K562 treated with DMSO at 1 percent for 48 hours (cell line): ENCODE measurements around the gene SNIP1. TPM values are rescaled to one million over a fixed set of nuclear protein-coding genes. Genes with fewer than 3 reads are reported as not detected.

Experiments used
- total RNA-seq: library from RNA; unstranded; fragments of 300-600 nt; gene quantifications from 2 replicates; pipeline ENCODE4 v1.2.3, GENCODE V29; 2022; ENCODE audit warnings: low replicate concordance; ENCODE audit errors: extremely low read depth

Gene SNIP1
- not detected in 2 replicates for total RNA-seq

DNA sequence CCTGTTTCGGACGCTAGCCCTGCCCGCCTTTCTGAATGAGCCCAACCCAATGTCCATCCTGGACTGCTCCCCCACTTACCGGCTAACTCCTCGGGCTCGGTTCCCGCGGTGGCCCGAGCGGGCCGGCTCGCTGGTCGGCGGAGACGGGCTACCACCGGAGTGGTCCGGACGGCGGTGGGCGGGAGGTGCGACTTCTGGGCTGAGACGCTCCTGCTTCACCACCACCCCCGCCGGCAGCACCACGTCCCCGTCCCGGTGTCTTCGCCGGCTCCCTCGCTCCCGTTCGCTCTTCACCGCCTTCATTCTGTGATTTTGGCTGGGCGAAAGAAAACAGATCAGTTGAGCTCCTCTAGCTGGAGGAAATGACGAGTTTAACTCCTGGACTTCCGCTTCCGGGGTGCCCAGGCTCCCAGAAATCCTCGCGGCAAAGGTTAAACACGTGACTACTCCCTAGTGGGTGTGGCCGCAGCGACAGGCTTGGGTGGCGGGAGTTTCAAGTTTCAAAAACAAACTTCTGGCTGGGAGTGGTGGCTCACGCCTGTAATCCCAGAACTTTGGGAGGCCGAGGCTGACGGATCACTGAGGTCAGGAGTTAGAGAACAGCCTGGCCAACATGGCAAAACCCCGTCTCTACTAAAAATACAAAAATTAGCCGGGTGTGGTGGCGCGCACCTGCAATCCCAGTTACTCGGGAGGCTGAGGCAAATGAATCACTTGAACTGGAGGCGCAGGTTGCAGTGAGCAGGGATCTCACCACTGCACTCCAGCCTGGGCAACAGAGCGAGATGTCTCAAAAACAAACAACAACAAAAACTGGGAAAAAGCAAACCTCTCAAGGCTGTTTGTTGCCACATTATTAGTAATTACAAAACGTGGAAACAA is at the start of gene SNIP1:
TSS of gene SNIP1 (minus strand) at position 367 of the 882 bp plus-strand sequence. CDS start at position 303, 64 bp downstream.

GRCh38 chr1:37595440-37596181 is 41.5 kb upstream of the SNIP1 start, which contains the start of gene GNL2:
GNL2 (minus strand) TSS chr1:37595937; CDS start chr1:37595822, 115 bp downstream.

GRCh38 chr1:37556712-37557196 is 2.7 kb upstream of the SNIP1 start, which contains the start of gene DNALI1:
DNALI1 (plus strand) TSS chr1:37556940; CDS start chr1:37556995, 55 bp downstream.

DNA sequence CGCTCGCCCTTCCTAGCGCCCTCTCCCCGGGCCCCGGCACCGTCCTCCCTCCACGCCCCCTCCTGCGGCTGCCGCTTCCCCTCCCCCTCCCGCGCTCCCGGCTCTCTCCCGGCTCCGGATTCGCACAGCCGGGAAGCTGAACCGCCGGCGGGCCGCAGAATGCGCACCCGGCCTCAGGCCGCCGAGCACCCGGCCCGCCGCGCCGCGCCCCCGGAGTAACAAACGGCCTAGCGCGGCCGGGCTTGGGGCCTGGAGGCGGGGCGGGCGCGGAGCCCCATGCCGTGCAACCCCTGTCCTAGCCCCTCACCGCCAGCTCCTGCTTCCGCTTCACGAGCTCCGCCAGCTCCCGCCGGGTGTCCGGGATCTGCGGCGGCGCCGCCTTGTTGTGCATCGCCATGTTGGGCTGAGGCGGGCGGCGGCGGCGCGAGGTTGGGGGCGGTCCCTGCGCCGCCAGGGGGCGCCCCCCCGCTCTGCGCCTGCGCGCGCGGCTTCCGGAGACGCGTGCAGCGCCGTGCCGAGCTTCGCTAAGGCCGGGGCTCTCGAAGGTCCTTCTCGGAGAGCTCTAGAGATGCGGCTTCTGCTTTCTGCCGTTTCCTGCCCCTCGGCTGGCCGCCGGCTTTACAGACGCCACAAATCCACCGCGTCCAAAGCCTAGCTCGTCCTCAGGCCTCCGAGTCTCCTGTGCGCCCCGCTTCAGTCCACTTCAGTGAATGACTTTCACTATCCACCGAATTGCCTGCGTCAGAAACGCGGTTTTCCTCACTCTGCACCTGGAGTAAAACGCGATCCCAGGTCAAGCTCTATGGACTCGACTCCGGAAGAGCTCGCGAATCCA is 39.5 kb downstream of the SNIP1 start, which contains the start of gene MEAF6:
TSS of gene MEAF6 (minus strand) at position 417 of the 835 bp plus-strand sequence. CDS start at position 397, 20 bp downstream.

Other genes with a start within 250 kb of the SNIP1 start
- not detected in 2 replicates for gene ZC3H12A, start 79.7 kb downstream of the SNIP1 start, total RNA-seq
- not detected in 2 replicates for gene MEAF6, start 39.5 kb downstream of the SNIP1 start, total RNA-seq
- gene DNALI1, start 2.6 kb upstream of the SNIP1 start, total RNA-seq, result not detected in 2 replicates
- not detected in 2 replicates for gene GNL2, start 41.6 kb upstream of the SNIP1 start, total RNA-seq
- gene RSPO1, start 80.6 kb upstream of the SNIP1 start, total RNA-seq, result not detected in 2 replicates
- gene CDCA8, start 138.2 kb upstream of the SNIP1 start, total RNA-seq, result not detected in 2 replicates
- not detected in 2 replicates for gene EPHA10, start 210.8 kb upstream of the SNIP1 start, total RNA-seq
- not detected in 2 replicates for gene MANEAL, start 239.6 kb upstream of the SNIP1 start, total RNA-seq